ENCODE measurements around the gene MPC1. TPM values are rescaled to one million over a fixed set of nuclear protein-coding genes. Genes with fewer than 3 reads are reported as not detected.
"Not testable (repeated sequence)": the region's sequence is repeated elsewhere in the genome, so short reads cannot be mapped to it uniquely, and the experiment has no call there.

The MPC1 gene
- total RNA-seq, 4 donors from 2014 or later = 69.1 to 128 (median 103) TPM

- Histone ChIP-seq H3K36me3 (no peaks in the 10 kb centered on the region), H3K27me3 (no peaks in the 10 kb centered on the region), H3K9me3 (no peaks in the 10 kb centered on the region), H3K4me1 (no peaks in the 10 kb centered on the region), H3K27ac (no peak overlapping the region), H3K4me3 (replicated peaks in 1 of 3) (no peak overlapping the region)
- intact Hi-C loops (cut with DNase I) = no loop called here
- 75 to 77% methylated on average over 10 of the region's 10 CpGs for WGBS, 2 donors
- TF ChIP-seq CTCF (IDR thresholded peaks at IDR 0.05) (no peak), POLR2A (IDR thresholded peaks at IDR 0.05) (no peak)
- no peak for DNase-seq
Measured at GRCh38 chr6:166394036-166394892, 11.5 kb upstream of the MPC1 start.

- H3K27me3 ChIP-seq = no peaks in the 10 kb centered on the region
- DNase-seq = no peak
- H3K36me3 ChIP-seq = no peaks in the 10 kb centered on the region
- no peak overlapping the region for H3K4me3 ChIP-seq (replicated peaks in 1 of 3)
- no peaks in the 10 kb centered on the region for H3K4me1 ChIP-seq
- no peak for TF ChIP-seq POLR2A (IDR thresholded peaks at IDR 0.05)
- TF ChIP-seq CTCF (IDR thresholded peaks at IDR 0.05) = no peak
- intact Hi-C loops (cut with DNase I) = no loop called here
- H3K27ac ChIP-seq = no peak overlapping the region
- 81 to 85% methylated on average over 10 to 13 of the region's 27 CpGs for WGBS, 2 donors
- no peaks in the 10 kb centered on the region for H3K9me3 ChIP-seq
Measured at GRCh38 chr6:166393535-166393823, 10.7 kb upstream of the MPC1 start.

GRCh38 chr6:166392755-166393534 lies 10.2 kb upstream of the MPC1 start:
- H3K4me3 ChIP-seq (replicated peaks in 1 of 3); DNase-seq; H3K27me3 ChIP-seq; H3K9me3 ChIP-seq; H3K27ac ChIP-seq; H3K4me1 ChIP-seq; H3K36me3 ChIP-seq; intact Hi-C loops (cut with DNase I): not testable (repeated sequence)
- WGBS, 2 donors = 79 to 83% methylated on average over 8 to 30 of the region's 30 CpGs

GRCh38 chr6:166389119-166389518 lies 6.4 kb upstream of the MPC1 start:
- no peak overlapping the region for H3K27ac ChIP-seq
- intact Hi-C loops (cut with DNase I) = loop anchor here (10.0 kb wide), 1 partner anchor 54 kb away; no protein-coding TSS in a partner anchor
- H3K9me3 ChIP-seq = no peaks in the 10 kb centered on the region
- TF ChIP-seq CTCF (IDR thresholded peaks at IDR 0.05) = no peak
- no peak for TF ChIP-seq POLR2A (IDR thresholded peaks at IDR 0.05)
- no peaks in the 10 kb centered on the region for H3K27me3 ChIP-seq
- H3K36me3 ChIP-seq = no peaks in the 10 kb centered on the region
- no peak for DNase-seq
- no peak overlapping the region for H3K4me3 ChIP-seq (replicated peaks in 1 of 3)
- peaks cover 1 to 2% of the 10 kb centered on the region in 2 donors for H3K4me1 ChIP-seq
- WGBS, 2 donors = 43 to 50% methylated on average over 3 of the region's 3 CpGs

- intact Hi-C loops (cut with DNase I) = loop anchor here (10.0 kb wide), 1 partner anchor 54 kb away; no protein-coding TSS in a partner anchor
- Histone ChIP-seq H3K27me3 (no peaks in the 10 kb centered on the region), H3K9me3 (no peaks in the 10 kb centered on the region), H3K36me3 (no peaks in the 10 kb centered on the region), H3K4me1 (peaks cover 4 to 5% of the 10 kb centered on the region in 2 donors), H3K4me3 (replicated peaks in 1 of 3) (no peak overlapping the region), H3K27ac (no peak overlapping the region)
- DNase-seq = no peak
- 90 to 92% methylated on average over 11 to 12 of the region's 13 CpGs for WGBS, 2 donors
- no peak for TF ChIP-seq CTCF (IDR thresholded peaks at IDR 0.05)
- TF ChIP-seq POLR2A (IDR thresholded peaks at IDR 0.05) = no peak
Measured at GRCh38 chr6:166388290-166389004, 5.7 kb upstream of the MPC1 start.
